HepG2 (cell line): ENCODE measurements around the gene HOXA9.

Experiments used
- BRD4 ChIP-seq: sonication (generic); formaldehyde crosslinking; IDR thresholded peaks from 2 replicates; pipeline ENCODE4 v1.4.0; 2020; ENCODE audit warnings: missing genetic modification reagents
- CREB1 ChIP-seq, 2 experiments: fragments of 450-650 bp in 1 of 2; IDR thresholded peaks; 2 replicates each; pipeline ENCODE4 v1.6.1; 2016 to 2017; ENCODE audit warnings: control low read depth in 1 of 2, mild to moderate bottlenecking in 1 of 2, missing compliant biosample characterization in 1 of 2, missing genetic modification characterization in 1 of 2
- DDIT3 ChIP-seq: sonication (generic); formaldehyde crosslinking; IDR thresholded peaks from 2 replicates; pipeline ENCODE4 v1.4.0; 2020; ENCODE audit warnings: mild to moderate bottlenecking, missing genetic modification reagents
- E2F2 ChIP-seq: sonication (generic); formaldehyde crosslinking; IDR thresholded peaks from 2 replicates; pipeline ENCODE4 v1.4.0; 2020; ENCODE audit warnings: missing genetic modification reagents, borderline replicate concordance
- GTF2F1 ChIP-seq: fragments of 150-350 bp; IDR thresholded peaks from 2 replicates; pipeline ENCODE4 v1.6.1; 2014; ENCODE audit warnings: low read length
- POLR2A ChIP-seq, 2 experiments: IDR thresholded peaks; 2 replicates each; pipeline ENCODE4 v1.6.1; 2011; ENCODE audit warnings: low read depth in 2 of 2, low read length in 2 of 2, mild to moderate bottlenecking in 1 of 2, moderate library complexity in 1 of 2; ENCODE audit not compliant: insufficient read depth in 1 of 2
- SMAD1 ChIP-seq: sonication (generic); formaldehyde crosslinking; IDR thresholded peaks from 2 replicates; pipeline ENCODE4 v1.4.0; 2020; ENCODE audit warnings: missing genetic modification reagents, low read depth, mild to moderate bottlenecking, borderline replicate concordance
- SRY ChIP-seq: sonication (generic); formaldehyde crosslinking; IDR thresholded peaks from 2 replicates; pipeline ENCODE4 v1.8.0; 2022; ENCODE audit warnings: mild to moderate bottlenecking, missing genetic modification reagents
- TFDP1 ChIP-seq: IDR thresholded peaks from 2 replicates; pipeline ENCODE4 v1.6.1; 2016; ENCODE audit warnings: missing compliant biosample characterization, missing genetic modification reagents, borderline replicate concordance
- U2AF1 ChIP-seq: fragments of 200-400 bp; formaldehyde crosslinking; optimal IDR thresholded peaks from 2 replicates; pipeline ENCODE3; 2017; ENCODE audit warnings: mild to moderate bottlenecking, low read depth, low read length
- TF ChIP-seq, protein P1 (sequence below), 2 experiments: IDR thresholded peaks; 2 replicates each; pipeline ENCODE4 v1.6.1; 2011 to 2012; ENCODE audit warnings: low read length in 2 of 2, borderline replicate concordance in 1 of 2, low read depth in 1 of 2, mild to moderate bottlenecking in 1 of 2, moderate library complexity in 1 of 2
- TF ChIP-seq, protein P2 (sequence below): sonication (generic); formaldehyde crosslinking; IDR thresholded peaks from 2 replicates; pipeline ENCODE4 v1.5.0; 2020; ENCODE audit warnings: mild to moderate bottlenecking, missing genetic modification reagents, moderate library complexity

GRCh38 chr7:27171325-27171636 lies 5.9 kb upstream of the HOXA9 start:
- no peak for TF ChIP-seq E2F2 (CRISPR knock-in tag)
- TF ChIP-seq, protein P1, sequence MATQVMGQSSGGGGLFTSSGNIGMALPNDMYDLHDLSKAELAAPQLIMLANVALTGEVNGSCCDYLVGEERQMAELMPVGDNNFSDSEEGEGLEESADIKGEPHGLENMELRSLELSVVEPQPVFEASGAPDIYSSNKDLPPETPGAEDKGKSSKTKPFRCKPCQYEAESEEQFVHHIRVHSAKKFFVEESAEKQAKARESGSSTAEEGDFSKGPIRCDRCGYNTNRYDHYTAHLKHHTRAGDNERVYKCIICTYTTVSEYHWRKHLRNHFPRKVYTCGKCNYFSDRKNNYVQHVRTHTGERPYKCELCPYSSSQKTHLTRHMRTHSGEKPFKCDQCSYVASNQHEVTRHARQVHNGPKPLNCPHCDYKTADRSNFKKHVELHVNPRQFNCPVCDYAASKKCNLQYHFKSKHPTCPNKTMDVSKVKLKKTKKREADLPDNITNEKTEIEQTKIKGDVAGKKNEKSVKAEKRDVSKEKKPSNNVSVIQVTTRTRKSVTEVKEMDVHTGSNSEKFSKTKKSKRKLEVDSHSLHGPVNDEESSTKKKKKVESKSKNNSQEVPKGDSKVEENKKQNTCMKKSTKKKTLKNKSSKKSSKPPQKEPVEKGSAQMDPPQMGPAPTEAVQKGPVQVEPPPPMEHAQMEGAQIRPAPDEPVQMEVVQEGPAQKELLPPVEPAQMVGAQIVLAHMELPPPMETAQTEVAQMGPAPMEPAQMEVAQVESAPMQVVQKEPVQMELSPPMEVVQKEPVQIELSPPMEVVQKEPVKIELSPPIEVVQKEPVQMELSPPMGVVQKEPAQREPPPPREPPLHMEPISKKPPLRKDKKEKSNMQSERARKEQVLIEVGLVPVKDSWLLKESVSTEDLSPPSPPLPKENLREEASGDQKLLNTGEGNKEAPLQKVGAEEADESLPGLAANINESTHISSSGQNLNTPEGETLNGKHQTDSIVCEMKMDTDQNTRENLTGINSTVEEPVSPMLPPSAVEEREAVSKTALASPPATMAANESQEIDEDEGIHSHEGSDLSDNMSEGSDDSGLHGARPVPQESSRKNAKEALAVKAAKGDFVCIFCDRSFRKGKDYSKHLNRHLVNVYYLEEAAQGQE (IDR thresholded peaks at IDR 0.05; ENCODE audit: borderline replicate concordance in 1 of 2, low read depth in 1 of 2, low read length in 2 of 2): no peak
- TF ChIP-seq POLR2A (IDR thresholded peaks at IDR 0.05; ENCODE audit: insufficient read depth in 1 of 2, low read depth in 2 of 2, low read length in 2 of 2): no peak
- TF ChIP-seq SMAD1 (CRISPR knock-in tag): no peak
- no peak for TF ChIP-seq GTF2F1
- no peak for TF ChIP-seq SRY (CRISPR knock-in tag)
- TF ChIP-seq BRD4 (CRISPR knock-in tag): no peak
- TF ChIP-seq U2AF1: no peak
- TF ChIP-seq CREB1 (IDR thresholded peaks at IDR 0.05): no peak
- TF ChIP-seq CREB1 (CRISPR knock-in tag; IDR thresholded peaks at IDR 0.05): no peak
- TF ChIP-seq, protein P2, sequence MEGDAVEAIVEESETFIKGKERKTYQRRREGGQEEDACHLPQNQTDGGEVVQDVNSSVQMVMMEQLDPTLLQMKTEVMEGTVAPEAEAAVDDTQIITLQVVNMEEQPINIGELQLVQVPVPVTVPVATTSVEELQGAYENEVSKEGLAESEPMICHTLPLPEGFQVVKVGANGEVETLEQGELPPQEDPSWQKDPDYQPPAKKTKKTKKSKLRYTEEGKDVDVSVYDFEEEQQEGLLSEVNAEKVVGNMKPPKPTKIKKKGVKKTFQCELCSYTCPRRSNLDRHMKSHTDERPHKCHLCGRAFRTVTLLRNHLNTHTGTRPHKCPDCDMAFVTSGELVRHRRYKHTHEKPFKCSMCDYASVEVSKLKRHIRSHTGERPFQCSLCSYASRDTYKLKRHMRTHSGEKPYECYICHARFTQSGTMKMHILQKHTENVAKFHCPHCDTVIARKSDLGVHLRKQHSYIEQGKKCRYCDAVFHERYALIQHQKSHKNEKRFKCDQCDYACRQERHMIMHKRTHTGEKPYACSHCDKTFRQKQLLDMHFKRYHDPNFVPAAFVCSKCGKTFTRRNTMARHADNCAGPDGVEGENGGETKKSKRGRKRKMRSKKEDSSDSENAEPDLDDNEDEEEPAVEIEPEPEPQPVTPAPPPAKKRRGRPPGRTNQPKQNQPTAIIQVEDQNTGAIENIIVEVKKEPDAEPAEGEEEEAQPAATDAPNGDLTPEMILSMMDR (CRISPR knock-in tag): no peak
- TF ChIP-seq DDIT3 (CRISPR knock-in tag): no peak
- no peak for TF ChIP-seq TFDP1 (CRISPR knock-in tag)
